Common myeloid progenitor, CD34-positive (primary cell): Measurements from ENCODE around the gene TNS1.

Experiments
- CTCF ChIA-PET: fragments of 350-600 bp; sonication (Branson Sonifier 250); formaldehyde crosslinking; loops from one replicate; lab custom pipeline; 2021; ENCODE audit warnings: antibody characterized with exemption; lab: Charles Lee
- POLR2A ChIA-PET: fragments of 350-600 bp; sonication (Branson Sonifier 250); formaldehyde crosslinking; loops from one replicate; lab custom pipeline; 2021; ENCODE audit warnings: antibody characterized with exemption; lab: Charles Lee
- DNase-seq, 3 donors: peaks; one replicate each; pipeline versions ENCODE4 v3.0.0 to v3.0.0-alpha.2; 2013
- H3K27ac ChIP-seq, 2 experiments: 1 replicate in 1 of 2; 2 replicates in 1 of 2; pipeline ENCODE4 v1.7.0; 2013; ENCODE audit warnings: inconsistent platforms in 2 of 2, low read length in 2 of 2, mild to moderate bottlenecking in 2 of 2, low read depth in 1 of 2, moderate library complexity in 1 of 2; ENCODE audit not compliant: severe bottlenecking in 2 of 2, insufficient read depth in 1 of 2, poor library complexity in 1 of 2
- H3K27me3 ChIP-seq, 5 experiments: replicated peaks in 2 of 5; 1 replicate in 3 of 5; 2 replicates in 2 of 5; pipeline versions ENCODE4 v1.6.1 to v1.7.0; 2013; ENCODE audit warnings: low read length in 4 of 5, mild to moderate bottlenecking in 2 of 5, moderate library complexity in 2 of 5, inconsistent platforms in 1 of 5; ENCODE audit not compliant: insufficient read depth in 5 of 5, control insufficient read depth in 4 of 5
- H3K36me3 ChIP-seq, 4 experiments: 1 replicate in 2 of 4; 2 replicates in 2 of 4; pipeline versions ENCODE4 v1.6.1 to v1.7.0; 2013; ENCODE audit warnings: low read length in 3 of 4, control low read depth in 1 of 4, mild to moderate bottlenecking in 1 of 4; ENCODE audit not compliant: control insufficient read depth in 4 of 4, insufficient read depth in 4 of 4
- H3K4me1 ChIP-seq, 4 experiments: 1 replicate in 3 of 4; 2 replicates in 1 of 4; pipeline versions ENCODE4 v1.6.1 to v1.7.1; 2013; ENCODE audit warnings: low read length in 3 of 4, mild to moderate bottlenecking in 3 of 4, control low read depth in 1 of 4, inconsistent platforms in 1 of 4, moderate library complexity in 1 of 4; ENCODE audit not compliant: control insufficient read depth in 4 of 4, insufficient read depth in 4 of 4; ENCODE audit errors: control extremely low read depth in 1 of 4
- H3K4me3 ChIP-seq, 7 experiments: 1 replicate in 4 of 7; 2 replicates in 3 of 7; pipeline versions ENCODE4 v1.5.1 to v1.7.0; 2013; ENCODE audit warnings: mild to moderate bottlenecking in 7 of 7, low read length in 6 of 7, moderate library complexity in 6 of 7, inconsistent platforms in 2 of 7, low read depth in 2 of 7, control low read depth in 1 of 7; ENCODE audit not compliant: insufficient read depth in 4 of 7, control insufficient read depth in 1 of 7; ENCODE audit errors: extremely low read depth in 1 of 7
- H3K9me3 ChIP-seq, 5 experiments: 1 replicate in 4 of 5; 2 replicates in 1 of 5; pipeline versions ENCODE4 v1.6.1 to v1.7.1; 2013; ENCODE audit warnings: low read length in 4 of 5, mild to moderate bottlenecking in 2 of 5, inconsistent platforms in 1 of 5, low read depth in 1 of 5, moderate library complexity in 1 of 5; ENCODE audit not compliant: control insufficient read depth in 4 of 5, insufficient read depth in 2 of 5; ENCODE audit errors: control extremely low read depth in 1 of 5
- WGBS: methylation state at CpG from one replicate; pipeline ENCODE4 v1.1.5; 2013; ENCODE audit not compliant: insufficient coverage; 5-methylcytosine and 5-hydroxymethylcytosine counted together

Gene TNS1

DNA sequence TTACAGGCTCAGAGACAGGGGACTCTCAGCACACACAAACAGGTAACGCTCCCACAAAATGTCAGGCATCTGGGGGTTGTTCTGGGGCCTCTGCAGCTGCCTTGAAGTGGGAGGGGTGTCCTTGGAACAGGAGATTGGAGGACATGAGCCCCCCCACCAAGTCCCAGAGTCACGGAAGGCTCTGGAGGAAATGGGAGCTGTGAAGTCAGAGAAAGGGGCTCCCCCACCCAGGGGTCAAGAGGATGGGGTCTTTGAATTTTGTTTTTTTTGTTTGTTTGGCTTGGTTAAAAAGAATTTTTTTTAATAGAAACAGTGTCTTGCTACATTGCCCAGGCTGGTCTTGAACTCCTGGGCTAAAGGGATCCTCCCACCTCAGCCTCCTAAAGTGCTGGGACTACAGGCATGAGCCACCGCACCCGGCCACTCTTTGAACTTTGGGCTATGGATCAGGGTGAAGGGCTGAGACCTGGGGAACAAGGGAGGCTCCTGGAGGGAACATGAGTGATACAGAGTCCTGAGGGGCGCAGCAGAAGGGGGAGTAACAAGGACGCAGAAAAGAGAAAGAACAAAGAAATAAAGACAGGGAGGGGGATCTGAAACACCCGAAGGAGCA is 46.8 kb downstream of the TNS1 start:
- no peaks in the 10 kb centered on the region for H3K9me3 ChIP-seq
- no peak overlapping the region for H3K27ac ChIP-seq
- peaks cover 0 to 3% (median 1%) of the 10 kb centered on the region in 4 experiments for H3K36me3 ChIP-seq
- H3K4me1 ChIP-seq = no peaks in the 10 kb centered on the region
- H3K4me3 ChIP-seq = no peak overlapping the region
- H3K27me3 ChIP-seq = no peaks in the 10 kb centered on the region
- WGBS = 89% methylated on average over 4 of the region's 7 CpGs
- DNase-seq = no peak
- CTCF ChIA-PET = interaction anchor here (1.1 to 1.2 kb wide), 2 partner anchors 23 to 32 kb away, joined by 3 to 4 read pairs; no protein-coding TSS in a partner anchor
- POLR2A ChIA-PET = no interaction called here

DNA sequence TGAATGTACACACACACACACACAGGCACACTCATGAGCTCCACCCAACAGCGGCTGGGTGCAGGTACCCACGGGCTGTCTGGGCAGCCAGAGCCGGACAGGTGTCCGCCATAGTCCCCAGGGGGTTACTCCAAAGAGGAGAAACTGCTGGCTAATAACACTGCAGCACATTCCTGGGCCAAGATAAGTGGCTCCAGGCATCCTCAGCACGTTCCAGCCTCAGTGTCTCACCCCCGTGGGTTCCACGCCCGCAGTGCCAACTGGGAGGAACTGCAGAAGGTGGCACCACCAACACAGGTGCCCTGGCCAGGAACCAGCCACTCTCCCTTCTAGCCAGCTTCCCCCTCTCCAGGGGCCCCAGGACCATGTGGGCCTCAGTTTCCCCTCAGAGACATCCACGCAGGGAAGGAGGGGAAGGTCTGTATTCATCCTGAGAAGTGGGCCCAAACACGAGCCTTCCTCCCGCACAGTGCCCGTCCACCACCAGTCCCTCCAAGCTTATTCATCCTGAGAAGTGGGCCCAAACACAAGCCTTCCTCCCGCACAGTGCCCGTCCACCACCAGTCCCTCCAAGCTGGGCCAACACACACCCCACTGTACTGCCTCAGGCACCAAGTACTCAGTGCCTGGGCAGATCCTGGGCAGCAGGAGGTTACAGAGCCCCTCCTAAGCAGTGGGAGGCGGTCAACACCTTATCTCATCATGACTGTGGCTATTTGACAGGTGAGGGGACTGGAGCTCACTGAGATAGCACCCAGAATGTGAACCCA is 47.6 kb downstream of the TNS1 start:
- H3K4me1 ChIP-seq = no peaks in the 10 kb centered on the region
- 100% methylated on average over 12 of the region's 15 CpGs for WGBS
- H3K36me3 ChIP-seq = peaks cover 0 to 3% (median 1%) of the 10 kb centered on the region in 4 experiments
- no peak overlapping the region for H3K4me3 ChIP-seq
- H3K9me3 ChIP-seq = no peaks in the 10 kb centered on the region
- no peaks in the 10 kb centered on the region for H3K27me3 ChIP-seq
- ChIA-PET POLR2A (no interaction called here), CTCF (interaction anchor here (1.1 to 1.9 kb wide), 3 partner anchors 15 to 33 kb away, joined by 3 to 5 read pairs (median 4); no protein-coding TSS in a partner anchor)
- DNase-seq = no peak
- H3K27ac ChIP-seq = no peak overlapping the region

DNA sequence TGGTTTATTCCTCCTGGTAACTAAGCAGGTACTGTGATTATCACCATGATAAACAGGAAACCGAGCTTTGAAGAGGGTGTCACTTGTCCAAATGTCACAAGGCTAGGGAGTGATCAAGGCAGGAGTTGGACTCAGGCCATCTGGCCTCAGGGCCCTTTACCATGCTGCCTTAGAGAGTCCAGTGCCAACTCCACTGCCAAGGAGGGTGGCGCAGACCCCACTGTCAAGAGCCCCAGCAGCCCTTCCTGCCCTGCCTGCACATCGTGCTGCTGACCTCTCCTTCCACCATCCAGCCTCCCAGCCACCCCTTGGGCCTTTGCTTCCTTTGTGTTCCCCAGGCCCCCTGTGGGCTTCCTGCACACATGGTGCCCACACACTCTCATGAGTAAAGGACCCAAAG is 48.3 kb downstream of the TNS1 start:
- Histone ChIP-seq H3K4me3 (no peak overlapping the region), H3K4me1 (no peaks in the 10 kb centered on the region), H3K36me3 (peaks cover 0 to 3% (median 1%) of the 10 kb centered on the region in 4 experiments), H3K27me3 (no peaks in the 10 kb centered on the region), H3K9me3 (no peaks in the 10 kb centered on the region), H3K27ac (no peak overlapping the region)
- CTCF ChIA-PET = interaction anchor here (1.4 to 1.9 kb wide), 2 partner anchors 9 to 16 kb away, joined by 4 to 5 read pairs; no protein-coding TSS in a partner anchor
- DNase-seq = no peak
- POLR2A ChIA-PET = no interaction called here
- WGBS = 88% methylated on average over 3 of the region's 3 CpGs

DNA sequence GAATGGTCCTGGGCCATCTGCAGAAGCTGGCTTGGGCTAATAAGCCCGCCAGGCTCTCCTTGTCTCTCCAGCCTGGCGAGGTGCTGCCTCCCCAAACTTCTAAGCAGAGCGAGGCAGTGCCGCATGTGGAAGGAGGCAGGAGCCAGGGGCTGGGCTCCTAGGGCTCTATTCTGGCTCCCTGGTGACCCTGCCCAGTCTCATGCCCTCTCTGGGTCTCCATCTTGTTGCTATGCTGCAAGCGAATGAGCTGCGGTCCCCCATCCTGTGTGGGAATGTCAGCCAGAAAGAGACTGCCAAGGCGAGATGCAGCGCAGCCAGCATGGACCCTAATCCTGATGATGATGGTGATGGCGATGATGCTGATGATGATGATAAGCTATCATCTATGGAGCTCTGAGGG is 48.7 kb downstream of the TNS1 start:
- POLR2A ChIA-PET = interaction anchor here (0.7 kb wide), 1 partner anchor 33 kb away, joined by 3 read pairs; no protein-coding TSS in a partner anchor
- peaks cover 0 to 3% (median 1%) of the 10 kb centered on the region in 4 experiments for H3K36me3 ChIP-seq
- CTCF ChIA-PET = interaction anchor here (1.2 to 1.9 kb wide), 3 partner anchors 8 to 29 kb away, joined by 3 to 5 read pairs (median 4); no protein-coding TSS in a partner anchor
- no peak overlapping the region for H3K4me3 ChIP-seq
- no peak for DNase-seq
- no peak overlapping the region for H3K27ac ChIP-seq
- H3K27me3 ChIP-seq = no peaks in the 10 kb centered on the region
- no peaks in the 10 kb centered on the region for H3K9me3 ChIP-seq
- WGBS = 97% methylated on average over 9 of the region's 9 CpGs
- no peaks in the 10 kb centered on the region for H3K4me1 ChIP-seq

DNA sequence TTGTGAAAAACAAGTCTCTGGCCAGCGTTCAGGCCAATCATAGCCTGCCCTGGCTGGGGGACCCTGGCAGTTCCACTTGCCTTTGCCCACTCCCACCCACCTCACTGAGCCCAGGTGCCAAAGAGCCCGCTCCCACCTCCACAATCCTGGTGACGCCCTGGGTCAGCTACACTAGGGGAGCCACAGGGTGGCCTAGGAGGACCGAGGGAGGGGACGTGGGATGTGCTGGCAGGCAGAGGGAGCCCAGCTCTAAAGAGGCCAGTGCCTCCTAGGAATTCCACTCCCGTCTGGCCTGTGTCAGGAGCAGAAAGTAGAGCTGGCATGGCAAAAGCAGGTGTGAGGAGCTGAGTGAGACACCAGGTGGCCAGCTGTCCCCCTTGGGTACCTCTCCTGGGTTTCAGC is 49.3 kb downstream of the TNS1 start:
- no peaks in the 10 kb centered on the region for H3K27me3 ChIP-seq
- 87% methylated on average over 6 of the region's 6 CpGs for WGBS
- POLR2A ChIA-PET = interaction anchor here (0.7 kb wide), 1 partner anchor 32 kb away, joined by 3 read pairs; no protein-coding TSS in a partner anchor
- no peak overlapping the region for H3K27ac ChIP-seq
- H3K9me3 ChIP-seq = no peaks in the 10 kb centered on the region
- CTCF ChIA-PET = interaction anchor here (1.0 to 1.9 kb wide), 4 partner anchors 8 to 67 kb away, joined by 3 to 5 read pairs (median 4); no protein-coding TSS in a partner anchor
- no peaks in the 10 kb centered on the region for H3K4me1 ChIP-seq
- no peak for DNase-seq
- peaks cover 0 to 3% (median 1%) of the 10 kb centered on the region in 4 experiments for H3K36me3 ChIP-seq
- H3K4me3 ChIP-seq = no peak overlapping the region

DNA sequence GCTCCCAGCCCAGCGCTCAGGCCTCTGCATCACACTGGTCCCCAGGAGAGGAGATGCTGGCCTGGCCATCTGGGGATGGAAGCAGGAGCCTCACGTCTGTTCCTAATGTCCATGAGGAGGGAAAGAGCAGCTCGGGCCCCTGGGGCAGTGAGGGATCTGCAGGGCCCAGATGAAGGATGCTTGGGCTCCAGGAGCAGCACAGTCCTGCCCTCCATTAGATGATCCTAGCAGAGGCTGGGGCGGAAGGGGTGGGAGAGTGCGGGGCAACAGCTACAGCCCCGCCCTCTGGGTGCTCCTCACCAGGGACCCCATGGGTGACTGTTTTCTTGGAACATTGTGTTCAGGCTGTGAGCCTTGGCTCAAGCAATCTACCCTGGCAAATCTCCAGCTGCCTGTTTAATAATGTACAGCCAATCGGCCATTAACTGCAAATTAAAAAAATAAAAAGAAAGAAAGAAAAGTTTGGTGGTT is 49.7 kb downstream of the TNS1 start:
- H3K4me3 ChIP-seq = no peak overlapping the region
- WGBS = 96% methylated on average over 6 of the region's 7 CpGs
- CTCF ChIA-PET = interaction anchor here (1.0 to 1.2 kb wide), 2 partner anchors 28 to 66 kb away, joined by 3 read pairs; no protein-coding TSS in a partner anchor
- H3K36me3 ChIP-seq = peaks cover 0 to under 1% (median 0%) of the 10 kb centered on the region in 4 experiments
- DNase-seq = no peak
- peaks cover 0 to 1% (median 0%) of the 10 kb centered on the region in 4 experiments for H3K4me1 ChIP-seq
- H3K27me3 ChIP-seq = no peaks in the 10 kb centered on the region
- H3K9me3 ChIP-seq = no peaks in the 10 kb centered on the region
- H3K27ac ChIP-seq = no peak overlapping the region
- POLR2A ChIA-PET = interaction anchor here (0.7 kb wide), 1 partner anchor 32 kb away, joined by 3 read pairs; no protein-coding TSS in a partner anchor
